Vagina (tissue), 2 donors: ENCODE results near the gene TBCEL.

ENCODE experiments used
- CTCF ChIP-seq, 3 experiments: fragments of 450-650 bp in 2 of 3; fragments of 200-600 bp in 1 of 3; sonication (generic) in 1 of 3; IDR thresholded peaks; one replicate each; pipeline ENCODE4 v1.5.1; 2017 to 2019; ENCODE audit warnings: antibody characterized with exemption in 3 of 3, mild to moderate bottlenecking in 2 of 3, moderate library complexity in 2 of 3
- POLR2A ChIP-seq, 2 donors: fragments of 450-650 bp; IDR thresholded peaks; one replicate each; pipeline ENCODE4 v1.6.1; 2017; ENCODE audit warnings: antibody characterized with exemption in 2 of 2, mild to moderate bottlenecking in 2 of 2, moderate library complexity in 2 of 2
- POLR2AphosphoS5 ChIP-seq, 2 donors: sonication (generic); formaldehyde crosslinking; IDR thresholded peaks; one replicate each; pipeline ENCODE4 v1.9.0; 2017; ENCODE audit warnings: antibody characterized with exemption in 2 of 2, mild to moderate bottlenecking in 2 of 2, low read depth in 1 of 2; ENCODE audit not compliant: insufficient read depth in 1 of 2

GRCh38 chr11:121035780-121036179, 11.9 kb downstream of the TBCEL start:
- TF ChIP-seq CTCF (IDR thresholded peaks at IDR 0.05) (no peak), POLR2A (IDR thresholded peaks at IDR 0.05) (no peak), POLR2AphosphoS5 (IDR thresholded peaks at IDR 0.05; ENCODE audit: insufficient read depth in 1 of 2, low read depth in 1 of 2) (no peak)
